Kidney (tissue), 14 donors: ENCODE results near the gene RFT1. TPM values are rescaled to one million over a fixed set of nuclear protein-coding genes. Genes with fewer than 3 reads are reported as not detected.

Experiments used
- DNase-seq, 5 donors: peaks; one replicate each; pipeline ENCODE4 v3.0.0-alpha.2; 2013 to 2020
- FAIRE-seq: peaks from 2 replicates; lab custom pipeline; 2012; peaks lifted over from hg19 to GRCh38; lab: Jason Lieb, UNC
- H3K27ac ChIP-seq, 2 donors: one replicate each; pipeline ENCODE4 v1.7.0; 2013; ENCODE audit warnings: low read depth in 2 of 2, low read length in 2 of 2, inconsistent platforms in 1 of 2
- H3K27me3 ChIP-seq: one replicate; pipeline ENCODE4 v1.7.1; 2013; ENCODE audit warnings: low read length, inconsistent platforms; ENCODE audit not compliant: control insufficient read depth, insufficient read depth
- H3K36me3 ChIP-seq, 3 donors: one replicate each; pipeline versions ENCODE4 v1.7.0 to v1.7.1; 2013; ENCODE audit warnings: low read length in 3 of 3, control low read depth in 1 of 3, inconsistent platforms in 1 of 3; ENCODE audit not compliant: insufficient read depth in 3 of 3, control insufficient read depth in 2 of 3
- H3K4me1 ChIP-seq, 3 donors: one replicate each; pipeline versions ENCODE4 v1.7.0 to v1.7.1; 2013; ENCODE audit warnings: low read length in 3 of 3, inconsistent platforms in 1 of 3, low read depth in 1 of 3; ENCODE audit not compliant: control insufficient read depth in 2 of 3, insufficient read depth in 2 of 3
- H3K4me3 ChIP-seq, 3 donors: one replicate each; pipeline versions ENCODE4 v1.7.0 to v1.8.1; 2013; ENCODE audit warnings: low read length in 3 of 3, control low read depth in 1 of 3, inconsistent platforms in 1 of 3
- H3K9ac ChIP-seq, 3 donors: one replicate each; pipeline versions ENCODE4 v1.7.0 to v1.7.1; 2013; ENCODE audit warnings: low read length in 3 of 3, control low read depth in 1 of 3, inconsistent platforms in 1 of 3
- H3K9me3 ChIP-seq, 3 donors: one replicate each; pipeline versions ENCODE4 v1.7.0 to v1.7.1; 2013; ENCODE audit warnings: low read length in 3 of 3, control low read depth in 1 of 3, inconsistent platforms in 1 of 3; ENCODE audit not compliant: control insufficient read depth in 2 of 3, insufficient read depth in 1 of 3
- CTCF ChIP-seq: IDR thresholded peaks from 3 replicates; pipeline ENCODE4 v1.5.1; 2012; ENCODE audit warnings: mild to moderate bottlenecking, moderate library complexity, borderline replicate concordance; ENCODE audit not compliant: insufficient read depth; ENCODE audit errors: extremely low read depth
- intact Hi-C: fragments of 100-400 bp; cut with DNase I; formaldehyde crosslinking; loops from one replicate; pipeline ENCODE4 v1.11.1; 2022
- polyA plus RNA-seq: library from polyadenylated mRNA; stranded (reverse); fragments of 350-450 nt; fragmentation: Illumina TruSeq; extraction: RNeasy Lipid Tissue Mini Kit (QIAGEN cat#74804); gene quantifications from one replicate; pipeline ENCODE4 v1.2.3, GENCODE V29; 2014; ENCODE audit warnings: low read depth, low replicate concordance; ENCODE audit not compliant: insufficient read depth
- total RNA-seq: library from RNA; stranded (reverse); fragmentation: NEBNext Ultra II Directional; extraction: Animal tissue kit (Norgen Biotek cat#: 25700); gene quantifications from one replicate; pipeline ENCODE4 v1.2.1, GENCODE V29; 2021
- donor health status: control.
- donor health status: control.
- donor health status: control.
- donor health status: control.
- donor health status: control.
- donor health status: DM: yes; HTN: yes; CAD: no.
- donor health status: Normal renal cell carcinoma (clear cell type).

Gene RFT1
- total and polyA plus RNA-seq, 2 donors from 2014 or later = 14.7 to 22.8 TPM

DNA sequence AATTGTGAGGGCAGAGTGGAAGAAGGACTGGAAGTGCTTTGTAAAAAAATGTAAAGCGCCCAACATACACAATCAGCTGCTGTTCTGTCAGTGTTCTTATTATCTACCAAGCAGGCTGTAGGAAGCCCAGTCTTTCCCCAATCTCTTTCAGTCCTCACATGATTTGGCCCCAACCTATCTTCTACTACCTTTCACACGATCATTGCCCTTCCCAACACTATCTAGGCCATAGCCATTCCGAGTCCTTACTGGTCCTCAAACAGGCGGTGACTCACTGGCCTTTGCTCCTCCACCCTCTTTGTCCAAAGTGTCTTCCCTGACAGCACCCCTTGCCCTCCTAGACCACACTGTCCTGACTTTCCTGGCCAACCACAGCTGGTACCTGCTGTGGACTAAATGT lies 861 bp upstream of the RFT1 start:
- no peaks in the 10 kb centered on the region for H3K27me3 ChIP-seq
- H3K9ac ChIP-seq = peak overlapping the region in 2 of 3 donors; percentile 95
- peak overlapping the region; percentile 82 to 91 (median 84) for H3K4me3 ChIP-seq
- H3K4me1 ChIP-seq = peaks cover 5 to 16% (median 12%) of the 10 kb centered on the region in 3 donors
- intact Hi-C loops = loop anchor here (10.0 kb wide), 1 partner anchor 64 kb away; no protein-coding TSS in a partner anchor
- H3K9me3 ChIP-seq = no peaks in the 10 kb centered on the region
- no peak for TF ChIP-seq CTCF
- H3K27ac ChIP-seq = peak overlapping the region; percentile 90 to 92
- H3K36me3 ChIP-seq = no peaks in the 10 kb centered on the region
- DNase-seq (no peak), FAIRE-seq (no peak)

- FAIRE-seq = no peak
- Histone ChIP-seq H3K27me3 (no peaks in the 10 kb centered on the region), H3K4me1 (peaks cover 5 to 14% (median 10%) of the 10 kb centered on the region in 3 donors), H3K27ac (no peak overlapping the region), H3K9ac (peak overlapping the region; percentile 80 to 95 (median 90)), H3K36me3 (peaks cover 1 to 13% (median 9%) of the 10 kb centered on the region in 3 donors), H3K9me3 (no peaks in the 10 kb centered on the region), H3K4me3 (peak overlapping the region; percentile 82 to 91 (median 84))
- DNase-seq = no peak
- TF ChIP-seq CTCF = no peak
- intact Hi-C loops = no loop called here
Observed at GRCh38 chr3:53129344-53129743, 891 bp downstream of the RFT1 start.

- Histone ChIP-seq H3K9me3 (no peaks in the 10 kb centered on the region), H3K4me1 (peaks cover 5 to 14% (median 8%) of the 10 kb centered on the region in 3 donors), H3K36me3 (peaks cover 5 to 31% (median 30%) of the 10 kb centered on the region in 3 donors), H3K27ac (no peak overlapping the region), H3K4me3 (no peak overlapping the region), H3K27me3 (no peaks in the 10 kb centered on the region), H3K9ac (no peak overlapping the region)
- FAIRE-seq (no peak), DNase-seq (no peak)
- intact Hi-C loops = no loop called here
- TF ChIP-seq CTCF = no peak
Observed at GRCh38 chr3:53126601-53127000, 3.6 kb downstream of the RFT1 start.

GRCh38 chr3:53123953-53124352 lies 6.3 kb downstream of the RFT1 start:
- intact Hi-C loops = no loop called here
- no peak overlapping the region for H3K27ac ChIP-seq
- DNase-seq (no peak), FAIRE-seq (no peak)
- no peaks in the 10 kb centered on the region for H3K4me1 ChIP-seq
- TF ChIP-seq CTCF = no peak
- H3K36me3 ChIP-seq = peaks cover 9 to 50% (median 45%) of the 10 kb centered on the region in 3 donors
- no peaks in the 10 kb centered on the region for H3K9me3 ChIP-seq
- no peaks in the 10 kb centered on the region for H3K27me3 ChIP-seq
- no peak overlapping the region for H3K4me3 ChIP-seq
- H3K9ac ChIP-seq = no peak overlapping the region
